GM23338 (cell line): ENCODE data around the gene FAM53B. TPM values are rescaled to one million over a fixed set of nuclear protein-coding genes. Genes with fewer than 3 reads are reported as not detected.

Experiments used
- ATAC-seq: fragments of 200-7000 bp; cut with Tn5 transposase; 3 replicates; pipeline ENCODE4 v1.9.1; 2020
- DNase-seq: peaks from one replicate; pipeline ENCODE4 v3.0.0-alpha.2; 2015; ENCODE audit warnings: low spot score
- H2AFZ ChIP-seq: fragments of 200-600 bp; sonication (generic); 2 replicates; pipeline ENCODE4 v1.8.0; 2016; ENCODE audit warnings: antibody characterized with exemption, mild to moderate bottlenecking, moderate library complexity
- H3F3A ChIP-seq: fragments of 200-600 bp; sonication (generic); replicated peaks from 2 replicates; pipeline ENCODE4 v1.8.0; 2017; ENCODE audit warnings: antibody characterized with exemption, mixed run types, low read depth
- H3K27ac ChIP-seq: fragments of 200-600 bp; sonication (generic); 2 replicates; pipeline ENCODE4 v1.6.1; 2016; ENCODE audit warnings: low read depth
- H3K27me3 ChIP-seq: fragments of 200-600 bp; sonication (generic); 2 replicates; pipeline ENCODE4 v1.8.0; 2016; ENCODE audit warnings: mild to moderate bottlenecking, mixed run types, moderate library complexity; ENCODE audit not compliant: insufficient read depth
- H3K36me3 ChIP-seq: fragments of 200-600 bp; sonication (generic); 2 replicates; pipeline ENCODE4 v1.8.0; 2016; ENCODE audit warnings: mild to moderate bottlenecking; ENCODE audit not compliant: insufficient read depth
- H3K4me1 ChIP-seq: fragments of 200-600 bp; sonication (generic); 2 replicates; pipeline ENCODE4 v1.8.0; 2016; ENCODE audit warnings: mild to moderate bottlenecking, moderate library complexity; ENCODE audit not compliant: insufficient read depth
- H3K4me2 ChIP-seq: fragments of 200-600 bp; sonication (generic); 2 replicates; pipeline ENCODE4 v1.7.1; 2017; ENCODE audit warnings: mixed run types
- H3K4me3 ChIP-seq: fragments of 200-600 bp; sonication (generic); 2 replicates; pipeline ENCODE4 v1.6.1; 2016; ENCODE audit warnings: mixed run types
- H3K79me2 ChIP-seq: fragments of 200-600 bp; sonication (generic); replicated peaks from 2 replicates; pipeline ENCODE4 v1.8.0; 2017; ENCODE audit warnings: mild to moderate bottlenecking; ENCODE audit not compliant: insufficient read depth
- H3K9me2 ChIP-seq: fragments of 200-600 bp; sonication (generic); 2 replicates; pipeline ENCODE4 v1.8.0; 2017; ENCODE audit not compliant: insufficient read depth
- H4K20me1 ChIP-seq: fragments of 200-600 bp; sonication (generic); replicated peaks from 2 replicates; pipeline ENCODE4 v1.8.0; 2017; ENCODE audit warnings: mild to moderate bottlenecking; ENCODE audit not compliant: insufficient read depth
- H3K27ac Mint-ChIP-seq: 2 replicates; pipeline ENCODE4 v1.8.0; 2020; ENCODE audit warnings: inconsistent platforms, mild to moderate bottlenecking, moderate library complexity, mixed read lengths
- H3K27me3 Mint-ChIP-seq: 3 replicates; pipeline ENCODE4 v1.8.0; 2022; ENCODE audit warnings: low read depth, mild to moderate bottlenecking, moderate library complexity, mixed read lengths, inconsistent platforms; ENCODE audit not compliant: insufficient read depth, poor library complexity
- H3K36me3 Mint-ChIP-seq: 3 replicates; pipeline ENCODE4 v1.8.0; 2021; ENCODE audit warnings: low read depth, mild to moderate bottlenecking, inconsistent platforms, moderate library complexity, mixed read lengths
- H3K4me1 Mint-ChIP-seq: 3 replicates; pipeline ENCODE4 v1.8.0; 2020; ENCODE audit warnings: mild to moderate bottlenecking, inconsistent platforms, mixed read lengths
- H3K4me3 Mint-ChIP-seq: 3 replicates; pipeline ENCODE4 v1.8.0; 2021; ENCODE audit warnings: moderate library complexity, mild to moderate bottlenecking, inconsistent platforms, mixed read lengths
- H3K9me3 Mint-ChIP-seq: 3 replicates; pipeline ENCODE4 v1.8.0; 2020; ENCODE audit warnings: moderate library complexity, mild to moderate bottlenecking, inconsistent platforms, mixed read lengths
- CREB1 ChIP-seq: fragments of 250-450 bp; sonication (Bioruptor Pico); IDR thresholded peaks from 2 replicates; pipeline ENCODE4 v1.5.0; 2020; ENCODE audit warnings: low read depth, mild to moderate bottlenecking, moderate library complexity
- CTCF ChIP-seq, 2 experiments: fragments of 200-600 bp in 1 of 2; sonication (generic) in 1 of 2; conservative IDR thresholded peaks; 2 replicates each; pipeline versions ENCODE4 v1.5.1 to v1.6.1; 2016 to 2017; ENCODE audit warnings: antibody characterized with exemption in 2 of 2, low read depth in 2 of 2, mild to moderate bottlenecking in 2 of 2, moderate library complexity in 1 of 2
- ETS1 ChIP-seq: IDR thresholded peaks from 2 replicates; pipeline ENCODE4 v1.6.1; 2016; ENCODE audit warnings: antibody characterized with exemption
- EZH2phosphoT487 ChIP-seq: fragments of 200-600 bp; sonication (generic); IDR thresholded peaks from one replicate; pipeline ENCODE4 v1.8.1; 2018; ENCODE audit warnings: antibody characterized with exemption; ENCODE audit not compliant: unreplicated experiment
- JUNB ChIP-seq: IDR thresholded peaks from one replicate; pipeline ENCODE4 v1.6.1; 2016; ENCODE audit warnings: antibody characterized with exemption; ENCODE audit not compliant: unreplicated experiment
- NANOG ChIP-seq: IDR thresholded peaks from 2 replicates; pipeline ENCODE4 v1.6.1; 2016; ENCODE audit warnings: antibody characterized with exemption, borderline replicate concordance
- REST ChIP-seq: IDR thresholded peaks from one replicate; pipeline ENCODE4 v1.6.1; 2018; ENCODE audit warnings: antibody characterized with exemption; ENCODE audit not compliant: unreplicated experiment
- ZNF114 ChIP-seq: fragments of 250-450 bp; sonication (Bioruptor Pico); IDR thresholded peaks from 2 replicates; pipeline ENCODE4 v1.5.0; 2020; ENCODE audit warnings: mild to moderate bottlenecking, moderate library complexity
- ZNF331 ChIP-seq: fragments of 250-450 bp; sonication (Bioruptor Pico); IDR thresholded peaks from 2 replicates; pipeline ENCODE4 v1.5.0; 2020; ENCODE audit warnings: low read depth, mild to moderate bottlenecking, moderate library complexity
- ZNF462 ChIP-seq: fragments of 250-450 bp; sonication (Bioruptor Pico); IDR thresholded peaks from 2 replicates; pipeline ENCODE4 v1.5.0; 2020; ENCODE audit warnings: mild to moderate bottlenecking, moderate library complexity
- polyA plus RNA-seq: library from polyadenylated mRNA; unstranded; fragments of >200 nt; fragmentation: Nextera tagmentation; extraction: Ambion mirVana; gene quantifications from 2 replicates; pipeline ENCODE4 v1.2.1, GENCODE V29; 2016
- total RNA-seq: library from RNA; depleted of rRNA; stranded (reverse); fragments of >200 nt; shearing (Covaris generic); gene quantifications from 2 replicates; pipeline ENCODE4 v1.2.3, GENCODE V29; 2014

Gene FAM53B
- total and polyA plus RNA-seq, 2 experiments from 2014 or later, result 3.0 to 20.3 TPM

GRCh38 chr10:124701435-124701834, 42.7 kb downstream of the FAM53B start:
- no peak for DNase-seq
- H4K20me1 ChIP-seq, result no peaks in the 10 kb centered on the region

GRCh38 chr10:124701038-124701365, 43.2 kb downstream of the FAM53B start:
- Histone ChIP-seq H2AFZ (no peak overlapping the region), H3K27me3 (no peaks in the 10 kb centered on the region), H3K36me3 (no peaks in the 10 kb centered on the region), H3K4me1 (no peaks in the 10 kb centered on the region), H4K20me1 (no peaks in the 10 kb centered on the region), H3K79me2 (no peaks in the 10 kb centered on the region), H3F3A (no peaks in the 10 kb centered on the region), H3K27ac (no peak overlapping the region), H3K4me2 (no peak overlapping the region), H3K9me2 (no peaks in the 10 kb centered on the region), H3K4me3 (no peak overlapping the region)
- no peak overlapping the region for H3K4me3 Mint-ChIP-seq
- peaks cover 7% of the 10 kb centered on the region for H3K4me1 Mint-ChIP-seq
- ATAC-seq, result no peak
- H3K27me3 Mint-ChIP-seq, result peaks cover 7% of the 10 kb centered on the region
- H3K27ac Mint-ChIP-seq, result peak overlapping the region; percentile 40; the same call in 1 of the 2 replicates
- no peaks in the 10 kb centered on the region for H3K9me3 Mint-ChIP-seq
- DNase-seq, result no peak
- peaks cover under 1% of the 10 kb centered on the region; the same call in 2 of the 3 replicates for H3K36me3 Mint-ChIP-seq
- no peak for TF ChIP-seq NANOG
- TF ChIP-seq ETS1, result no peak
- TF ChIP-seq ZNF114 (CRISPR knock-in tag), result no peak
- no peak for TF ChIP-seq ZNF462 (CRISPR knock-in tag)
- no peak for TF ChIP-seq CREB1 (CRISPR knock-in tag)
- no peak for TF ChIP-seq JUNB
- TF ChIP-seq CTCF (conservative IDR thresholded peaks at IDR 0.05; ENCODE audit: low read depth in 2 of 2), result no peak
- TF ChIP-seq REST, result no peak
- no peak for TF ChIP-seq EZH2phosphoT487

More at GRCh38 chr10:124701435-124701834, 42.7 kb downstream of the FAM53B start:
- peak overlapping the region; percentile 40; the same call in 1 of the 2 replicates for H3K27ac Mint-ChIP-seq
- Histone ChIP-seq H3K9me2 (no peaks in the 10 kb centered on the region), H3K4me1 (no peaks in the 10 kb centered on the region), H3F3A (no peaks in the 10 kb centered on the region), H3K4me3 (no peak overlapping the region), H2AFZ (no peak overlapping the region), H3K36me3 (no peaks in the 10 kb centered on the region; the same call in 1 of the 2 replicates), H3K27ac (no peak overlapping the region), H3K27me3 (no peaks in the 10 kb centered on the region), H3K4me2 (no peak overlapping the region), H3K79me2 (no peaks in the 10 kb centered on the region)
- no peaks in the 10 kb centered on the region for H3K9me3 Mint-ChIP-seq
- no peak overlapping the region for H3K4me3 Mint-ChIP-seq
- H3K36me3 Mint-ChIP-seq, result peaks cover 5% of the 10 kb centered on the region; the same call in 2 of the 3 replicates
- no peak for ATAC-seq
- H3K27me3 Mint-ChIP-seq, result peaks cover 7% of the 10 kb centered on the region
- no peak for TF ChIP-seq JUNB
- TF ChIP-seq ZNF331, result no peak
- H3K4me1 Mint-ChIP-seq, result peaks cover 7% of the 10 kb centered on the region
